ENCODE results near the gene LY6G6D. TPM values are rescaled to one million over a fixed set of nuclear protein-coding genes. Genes with fewer than 3 reads are reported as not detected.
A peak's percentile ranks its signal among the peaks of the same experiment; 100 is the strongest.

The LY6G6D gene
- total and polyA plus RNA-seq, 2 of the 13 experiments (the other 11 are each of a cell fraction or from before 2014, with no cell fraction given) = not detected

DNA sequence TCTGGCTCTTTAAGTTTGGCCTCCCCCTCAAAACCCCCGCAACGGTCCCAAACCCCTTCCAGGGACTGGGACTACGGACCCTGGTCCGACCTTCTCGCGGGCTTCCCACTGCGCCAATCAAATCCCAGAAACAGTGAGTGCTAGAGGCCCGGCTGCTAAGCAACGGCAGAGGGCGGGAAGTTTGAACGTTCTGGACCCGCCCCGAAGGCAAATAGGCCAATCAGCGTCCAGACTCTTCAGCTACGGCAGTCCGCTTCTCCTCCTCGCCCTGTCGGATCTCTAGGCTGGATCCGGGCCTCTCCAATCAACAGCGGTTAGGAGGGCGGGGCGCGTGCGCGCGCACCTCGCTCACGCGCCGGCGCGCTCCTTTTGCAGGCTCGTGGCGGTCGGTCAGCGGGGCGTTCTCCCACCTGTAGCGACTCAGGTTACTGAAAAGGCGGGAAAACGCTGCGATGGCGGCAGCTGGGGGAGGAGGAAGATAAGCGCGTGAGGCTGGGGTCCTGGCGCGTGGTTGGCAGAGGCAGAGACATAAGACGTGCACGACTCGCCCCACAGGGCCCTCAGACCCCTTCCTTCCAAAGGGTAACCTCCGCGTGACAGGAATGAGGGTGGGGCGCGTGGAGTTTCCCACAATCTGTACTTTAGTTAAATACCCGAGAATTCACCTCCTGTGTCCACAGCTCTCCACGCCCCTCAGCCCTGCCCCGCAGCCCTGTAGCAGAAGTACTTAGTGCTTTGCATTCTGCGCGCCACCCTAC, 24.7 kb downstream of the LY6G6D start, which contains the start of gene MSH5 (continued):
- TF ChIP-seq, protein P1, sequence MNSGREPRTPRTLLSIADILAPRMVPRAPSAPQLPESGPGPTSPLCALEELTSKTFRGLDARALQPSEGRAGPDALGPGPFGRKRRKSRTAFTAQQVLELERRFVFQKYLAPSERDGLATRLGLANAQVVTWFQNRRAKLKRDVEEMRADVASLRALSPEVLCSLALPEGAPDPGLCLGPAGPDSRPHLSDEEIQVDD (CRISPR knock-in tag; IDR thresholded peaks at IDR 0.05; ENCODE audit: borderline replicate concordance) = peak; percentile 98; the same call in 1 of the 2 replicates
- TF ChIP-seq ARHGAP35 (CRISPR knock-in tag; IDR thresholded peaks at IDR 0.05; ENCODE audit: borderline replicate concordance) = peak; percentile 99
- TF ChIP-seq PHF21A (CRISPR knock-in tag; IDR thresholded peaks at IDR 0.05) = peak; percentile 96
- no peak for TF ChIP-seq HMG20B (CRISPR knock-in tag; conservative IDR thresholded peaks at IDR 0.05)
- TF ChIP-seq, protein P2, sequence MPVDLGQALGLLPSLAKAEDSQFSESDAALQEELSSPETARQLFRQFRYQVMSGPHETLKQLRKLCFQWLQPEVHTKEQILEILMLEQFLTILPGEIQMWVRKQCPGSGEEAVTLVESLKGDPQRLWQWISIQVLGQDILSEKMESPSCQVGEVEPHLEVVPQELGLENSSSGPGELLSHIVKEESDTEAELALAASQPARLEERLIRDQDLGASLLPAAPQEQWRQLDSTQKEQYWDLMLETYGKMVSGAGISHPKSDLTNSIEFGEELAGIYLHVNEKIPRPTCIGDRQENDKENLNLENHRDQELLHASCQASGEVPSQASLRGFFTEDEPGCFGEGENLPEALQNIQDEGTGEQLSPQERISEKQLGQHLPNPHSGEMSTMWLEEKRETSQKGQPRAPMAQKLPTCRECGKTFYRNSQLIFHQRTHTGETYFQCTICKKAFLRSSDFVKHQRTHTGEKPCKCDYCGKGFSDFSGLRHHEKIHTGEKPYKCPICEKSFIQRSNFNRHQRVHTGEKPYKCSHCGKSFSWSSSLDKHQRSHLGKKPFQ (CRISPR knock-in tag; IDR thresholded peaks at IDR 0.05; ENCODE audit: insufficient replicate concordance) = peak; percentile 88
- TF ChIP-seq MEIS2 (CRISPR knock-in tag; IDR thresholded peaks at IDR 0.05) = peak; percentile 90; the same call in 1 of the 2 replicates
- TF ChIP-seq CCAR2 (optimal IDR thresholded peaks at IDR 0.05; ENCODE audit: low read depth, low read length) = no peak
- TF ChIP-seq CENPT (CRISPR knock-in tag; IDR thresholded peaks at IDR 0.05; ENCODE audit: low read depth) = peak; percentile 94
- TF ChIP-seq ZNF274 (CRISPR knock-in tag; IDR thresholded peaks at IDR 0.05) = peak; percentile 99
- peak; percentile 67 for TF ChIP-seq HNRNPLL (IDR thresholded peaks at IDR 0.05; ENCODE audit: low read depth, low read length, poor library complexity, severe bottlenecking)
- TF ChIP-seq ZNF564 (CRISPR knock-in tag; IDR thresholded peaks at IDR 0.05) = peak; percentile 96
- peak; percentile 51; the same call in 1 of the 2 replicates for TF ChIP-seq FOXJ3 (CRISPR knock-in tag; IDR thresholded peaks at IDR 0.05; ENCODE audit: borderline replicate concordance)
- TF ChIP-seq ZNF749 (CRISPR knock-in tag; IDR thresholded peaks at IDR 0.05; ENCODE audit: borderline replicate concordance) = peak; percentile 96; the same call in 1 of the 2 replicates
- peak; percentile 94 for TF ChIP-seq IRF1 (CRISPR knock-in tag; IDR thresholded peaks at IDR 0.05; ENCODE audit: low read depth)
- TF ChIP-seq ZBTB38 (CRISPR knock-in tag; IDR thresholded peaks at IDR 0.05) = peak; percentile 97
- TF ChIP-seq, protein P3, sequence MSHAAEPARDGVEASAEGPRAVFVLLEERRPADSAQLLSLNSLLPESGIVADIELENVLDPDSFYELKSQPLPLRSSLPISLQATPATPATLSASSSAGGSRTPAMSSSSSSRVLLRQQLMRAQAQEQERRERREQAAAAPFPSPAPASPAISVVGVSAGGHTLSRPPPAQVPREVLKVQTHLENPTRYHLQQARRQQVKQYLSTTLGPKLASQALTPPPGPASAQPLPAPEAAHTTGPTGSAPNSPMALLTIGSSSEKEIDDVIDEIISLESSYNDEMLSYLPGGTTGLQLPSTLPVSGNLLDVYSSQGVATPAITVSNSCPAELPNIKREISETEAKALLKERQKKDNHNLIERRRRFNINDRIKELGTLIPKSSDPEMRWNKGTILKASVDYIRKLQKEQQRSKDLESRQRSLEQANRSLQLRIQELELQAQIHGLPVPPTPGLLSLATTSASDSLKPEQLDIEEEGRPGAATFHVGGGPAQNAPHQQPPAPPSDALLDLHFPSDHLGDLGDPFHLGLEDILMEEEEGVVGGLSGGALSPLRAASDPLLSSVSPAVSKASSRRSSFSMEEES (CRISPR knock-in tag; IDR thresholded peaks at IDR 0.05) = peak; percentile 84
- no peak for TF ChIP-seq MAFG (CRISPR knock-in tag; IDR thresholded peaks at IDR 0.05)
- peak; percentile 97 for TF ChIP-seq SIX1 (CRISPR knock-in tag; IDR thresholded peaks at IDR 0.05; ENCODE audit: borderline replicate concordance)
- TF ChIP-seq E2F2 (CRISPR knock-in tag; IDR thresholded peaks at IDR 0.05; ENCODE audit: borderline replicate concordance) = peak; percentile 97
- 0 out of 2 replicates have a peak, but pooled peaks have one; percentile 16 for TF ChIP-seq HMG20A (CRISPR knock-in tag; IDR thresholded peaks at IDR 0.05; ENCODE audit: borderline replicate concordance)
- TF ChIP-seq SMC3 (IDR thresholded peaks at IDR 0.05; ENCODE audit: low read length) = no peak
- TF ChIP-seq SETDB1 (CRISPR knock-in tag; IDR thresholded peaks at IDR 0.05; ENCODE audit: borderline replicate concordance) = no peak
- peak; percentile 84; the same call in 1 of the 2 replicates for TF ChIP-seq ZFP37 (CRISPR knock-in tag; IDR thresholded peaks at IDR 0.05; ENCODE audit: borderline replicate concordance)
- peak; percentile 98 for TF ChIP-seq ZNF33B (CRISPR knock-in tag; IDR thresholded peaks at IDR 0.05)

All from HepG2 (cell line).